ENCODE results near the gene SUPT3H.

SUPT3H gene

DNA sequence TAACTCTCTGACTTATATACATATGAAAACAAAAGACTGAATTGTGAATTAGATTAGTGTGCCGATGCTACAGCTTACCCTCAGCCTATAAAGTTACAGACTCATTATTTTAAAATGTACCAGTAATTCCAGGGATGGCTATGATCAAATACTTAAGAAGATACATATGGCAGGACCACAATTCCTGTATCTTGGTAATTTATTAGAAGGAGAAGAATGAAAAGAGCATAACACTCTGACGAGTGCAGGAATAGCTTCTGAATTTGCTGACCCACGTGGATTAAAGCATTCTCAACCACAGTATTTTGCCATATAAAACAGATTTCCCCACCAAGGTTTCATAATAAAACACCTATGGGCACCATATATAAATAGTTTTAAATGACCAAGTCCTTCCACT, 418.1 kb downstream of the SUPT3H start:
- no peak overlapping the region for H3K9ac ChIP-seq (ENCODE audit: low read length in 2 of 2)
- no peaks in the 10 kb centered on the region for H3K27me3 ChIP-seq (ENCODE audit: control insufficient read depth in 1 of 2, insufficient read depth in 2 of 2, low read length in 2 of 2)

DNA sequence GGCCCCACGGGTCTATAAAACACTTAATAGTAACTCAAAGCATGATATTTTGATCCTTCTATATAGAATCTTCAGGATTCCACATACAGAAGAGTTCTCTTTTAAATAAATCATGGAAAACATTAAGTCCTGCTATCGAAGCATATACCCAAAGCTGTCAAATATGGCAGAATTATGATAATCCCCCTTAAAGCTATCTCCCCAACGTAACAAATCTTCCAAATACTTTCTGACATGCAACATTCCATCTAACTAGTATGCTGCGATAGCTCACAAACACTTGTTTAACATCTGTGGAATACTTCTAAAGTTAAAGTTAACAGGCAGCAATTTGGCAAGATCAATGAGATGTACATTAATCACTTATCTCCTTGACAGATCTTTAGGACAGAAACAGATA, 420.6 kb downstream of the SUPT3H start:
- Histone ChIP-seq H3K4me1 (ENCODE audit: control insufficient read depth, insufficient read depth, low read length) (no peaks in the 10 kb centered on the region), H3K9ac (ENCODE audit: low read length in 2 of 2) (no peak overlapping the region), H3K36me3 (ENCODE audit: control insufficient read depth in 2 of 2, insufficient read depth in 2 of 2, low read length in 2 of 2) (no peaks in the 10 kb centered on the region), H3K4me3 (ENCODE audit: low read length in 2 of 2) (no peak overlapping the region), H3K27me3 (ENCODE audit: control insufficient read depth in 1 of 2, insufficient read depth in 2 of 2, low read length in 2 of 2) (no peaks in the 10 kb centered on the region), H3K9me3 (ENCODE audit: control insufficient read depth in 2 of 2, low read length in 2 of 2) (no peaks in the 10 kb centered on the region), H3K27ac (ENCODE audit: low read length) (no peak overlapping the region)

More for the DNA sequence above, 418.1 kb downstream of the SUPT3H start:
- H3K27ac ChIP-seq (ENCODE audit: low read length) = no peak overlapping the region
- H3K4me3 ChIP-seq (ENCODE audit: low read length in 2 of 2) = no peak overlapping the region
- no peaks in the 10 kb centered on the region for H3K36me3 ChIP-seq (ENCODE audit: control insufficient read depth in 2 of 2, insufficient read depth in 2 of 2, low read length in 2 of 2)
- no peaks in the 10 kb centered on the region for H3K9me3 ChIP-seq (ENCODE audit: control insufficient read depth in 2 of 2, low read length in 2 of 2)
- H3K4me1 ChIP-seq (ENCODE audit: control insufficient read depth, insufficient read depth, low read length) = no peaks in the 10 kb centered on the region

DNA sequence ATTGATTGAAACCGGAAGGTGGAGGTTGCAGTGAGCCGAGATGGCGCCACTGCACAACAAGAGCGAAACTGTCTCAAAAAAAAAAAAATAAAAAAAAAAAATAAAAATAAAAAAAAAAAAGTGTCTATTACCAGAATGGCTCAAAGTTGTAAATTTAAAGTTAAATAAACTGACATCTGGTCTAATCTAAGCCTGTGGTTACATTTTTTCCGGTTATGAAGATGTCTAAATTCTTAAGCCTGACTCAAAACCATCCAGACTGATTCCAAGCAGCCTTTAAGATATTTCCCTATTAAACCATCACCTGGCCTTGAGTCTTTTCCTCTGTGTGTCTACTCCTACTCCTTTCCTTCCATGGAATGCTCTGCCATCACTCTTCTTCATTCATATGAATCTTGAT, 421.3 kb downstream of the SUPT3H start:
- no peaks in the 10 kb centered on the region for H3K4me1 ChIP-seq (ENCODE audit: control insufficient read depth, insufficient read depth, low read length)
- no peaks in the 10 kb centered on the region for H3K9me3 ChIP-seq (ENCODE audit: control insufficient read depth in 2 of 2, low read length in 2 of 2)
- H3K36me3 ChIP-seq (ENCODE audit: control insufficient read depth in 2 of 2, insufficient read depth in 2 of 2, low read length in 2 of 2) = peaks cover 0 to 2% of the 10 kb centered on the region in 2 donors
- no peak overlapping the region for H3K9ac ChIP-seq (ENCODE audit: low read length in 2 of 2)
- H3K27ac ChIP-seq (ENCODE audit: low read length) = no peak overlapping the region
- no peak overlapping the region for H3K4me3 ChIP-seq (ENCODE audit: low read length in 2 of 2)
- H3K27me3 ChIP-seq (ENCODE audit: control insufficient read depth in 1 of 2, insufficient read depth in 2 of 2, low read length in 2 of 2) = no peaks in the 10 kb centered on the region

DNA sequence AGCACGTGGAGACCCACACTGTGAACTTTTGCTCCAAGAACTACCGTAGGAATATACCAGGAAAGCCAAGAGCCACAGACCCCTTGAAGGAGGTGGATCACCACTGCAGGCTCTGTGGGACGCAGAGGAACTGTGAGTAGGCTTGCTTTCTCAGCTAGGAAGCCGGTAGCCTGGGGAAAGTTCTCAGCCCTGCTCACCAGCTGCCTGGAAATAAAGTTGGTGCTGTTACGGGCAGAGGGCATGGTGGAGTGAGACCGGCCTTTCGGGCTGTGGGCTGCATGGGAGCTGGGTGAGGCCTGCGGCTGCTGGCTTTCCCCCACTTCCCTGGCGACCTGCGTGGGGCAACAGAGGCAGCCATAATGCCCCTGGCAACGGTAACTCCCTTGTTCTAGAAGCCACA, 422.6 kb downstream of the SUPT3H start:
- Histone ChIP-seq H3K4me1 (ENCODE audit: control insufficient read depth, insufficient read depth, low read length) (no peaks in the 10 kb centered on the region), H3K36me3 (ENCODE audit: control insufficient read depth in 2 of 2, insufficient read depth in 2 of 2, low read length in 2 of 2) (peaks cover 0 to 5% of the 10 kb centered on the region in 2 donors), H3K9ac (ENCODE audit: low read length in 2 of 2) (no peak overlapping the region), H3K27ac (ENCODE audit: low read length) (no peak overlapping the region), H3K9me3 (ENCODE audit: control insufficient read depth in 2 of 2, low read length in 2 of 2) (no peaks in the 10 kb centered on the region), H3K27me3 (ENCODE audit: control insufficient read depth in 1 of 2, insufficient read depth in 2 of 2, low read length in 2 of 2) (no peaks in the 10 kb centered on the region), H3K4me3 (ENCODE audit: low read length in 2 of 2) (no peak overlapping the region)

DNA sequence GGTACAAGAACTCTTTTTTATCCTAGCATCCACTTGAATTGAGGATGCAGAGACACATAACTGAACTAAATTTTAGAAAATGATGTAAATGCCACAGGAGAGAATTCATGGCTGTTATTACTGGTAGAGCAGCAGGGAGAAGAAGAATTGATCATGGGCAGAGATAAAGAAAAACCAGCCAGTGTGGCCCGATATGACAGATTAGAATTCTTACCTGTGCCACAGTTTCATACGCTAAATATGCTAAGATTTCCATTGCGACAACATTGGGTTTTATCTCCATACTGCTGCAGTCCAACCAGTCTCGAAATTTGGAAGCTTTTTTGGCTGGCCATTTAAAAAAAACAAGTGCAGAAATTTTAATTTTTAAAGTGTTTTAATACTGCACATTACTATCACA, 423.5 kb downstream of the SUPT3H start:
- Histone ChIP-seq H3K4me3 (ENCODE audit: low read length in 2 of 2) (no peak overlapping the region), H3K9ac (ENCODE audit: low read length in 2 of 2) (no peak overlapping the region), H3K36me3 (ENCODE audit: control insufficient read depth in 2 of 2, insufficient read depth in 2 of 2, low read length in 2 of 2) (peaks cover 0 to 5% of the 10 kb centered on the region in 2 donors)

DNA sequence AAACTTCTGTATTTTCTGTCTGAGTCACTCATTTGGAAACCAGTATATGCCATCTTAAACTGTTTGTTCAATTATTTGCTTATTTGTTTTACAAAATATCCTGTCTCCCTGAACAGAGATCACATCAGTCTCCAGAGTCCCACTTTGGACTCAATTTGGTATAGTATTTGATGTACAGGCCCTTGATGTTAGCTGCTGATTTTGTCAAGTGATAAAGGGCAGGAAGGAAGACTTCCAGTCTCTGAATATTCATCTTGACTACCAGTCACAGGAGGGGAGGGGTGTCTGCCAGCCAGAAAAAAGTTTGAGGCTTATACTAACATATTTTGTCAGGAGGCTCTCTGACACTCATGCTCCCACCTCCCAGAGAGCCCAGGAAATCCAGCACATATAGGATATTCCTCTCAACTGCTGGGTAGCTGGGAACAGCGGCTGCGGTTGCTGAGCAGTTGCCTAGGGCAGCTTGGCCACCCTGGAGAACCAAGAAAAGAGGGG, 426.4 kb downstream of the SUPT3H start:
- no peaks in the 10 kb centered on the region for H3K27me3 ChIP-seq (ENCODE audit: control insufficient read depth in 1 of 2, insufficient read depth in 2 of 2, low read length in 2 of 2)
- H3K9ac ChIP-seq (ENCODE audit: low read length in 2 of 2) = no peak overlapping the region

More for the DNA sequence above, 423.5 kb downstream of the SUPT3H start:
- no peak overlapping the region for H3K27ac ChIP-seq (ENCODE audit: low read length)
- no peaks in the 10 kb centered on the region for H3K4me1 ChIP-seq (ENCODE audit: control insufficient read depth, insufficient read depth, low read length)
- no peaks in the 10 kb centered on the region for H3K27me3 ChIP-seq (ENCODE audit: control insufficient read depth in 1 of 2, insufficient read depth in 2 of 2, low read length in 2 of 2)
- peaks cover 0 to 8% of the 10 kb centered on the region in 2 donors for H3K9me3 ChIP-seq (ENCODE audit: control insufficient read depth in 2 of 2, low read length in 2 of 2)

DNA sequence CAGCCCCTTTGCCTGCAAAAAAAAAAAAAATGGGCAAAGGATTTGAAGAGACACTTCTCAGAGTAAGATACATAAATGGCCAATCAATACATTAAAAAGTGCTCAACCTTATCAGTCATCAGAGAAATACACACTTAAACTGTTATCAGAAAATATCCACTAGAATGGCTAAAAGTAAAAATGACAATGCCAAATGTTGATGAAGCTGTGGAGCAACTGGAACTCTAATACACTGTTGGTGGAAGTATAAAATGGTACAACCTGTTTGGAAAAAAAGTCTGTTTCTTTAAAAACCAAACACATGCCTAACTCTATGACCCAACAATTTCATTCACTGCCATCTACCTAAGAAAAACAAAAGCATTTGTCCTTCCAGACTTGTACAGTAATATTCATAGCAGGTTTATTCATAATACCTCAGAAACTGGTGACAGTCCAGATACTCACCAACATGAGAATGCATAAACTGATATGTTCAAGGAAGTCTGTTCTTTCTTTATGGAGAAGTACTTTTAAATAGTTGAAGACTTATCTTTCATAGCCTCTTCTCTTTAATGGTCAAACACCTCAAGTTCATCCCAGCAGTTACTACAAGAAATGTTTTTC, 428.0 kb downstream of the SUPT3H start:
- Histone ChIP-seq H3K27me3 (ENCODE audit: control insufficient read depth in 1 of 2, insufficient read depth in 2 of 2, low read length in 2 of 2) (no peaks in the 10 kb centered on the region), H3K9me3 (ENCODE audit: control insufficient read depth in 2 of 2, low read length in 2 of 2) (peaks cover 0 to 13% of the 10 kb centered on the region in 2 donors), H3K4me1 (ENCODE audit: control insufficient read depth, insufficient read depth, low read length) (no peaks in the 10 kb centered on the region), H3K9ac (ENCODE audit: low read length in 2 of 2) (no peak overlapping the region), H3K27ac (ENCODE audit: low read length) (no peak overlapping the region), H3K36me3 (ENCODE audit: control insufficient read depth in 2 of 2, insufficient read depth in 2 of 2, low read length in 2 of 2) (peaks cover 0 to 5% of the 10 kb centered on the region in 2 donors), H3K4me3 (ENCODE audit: low read length in 2 of 2) (no peak overlapping the region)

More for the DNA sequence above, 426.4 kb downstream of the SUPT3H start:
- Histone ChIP-seq H3K9me3 (ENCODE audit: control insufficient read depth in 2 of 2, low read length in 2 of 2) (peaks cover 0 to 13% of the 10 kb centered on the region in 2 donors), H3K27ac (ENCODE audit: low read length) (no peak overlapping the region), H3K4me1 (ENCODE audit: control insufficient read depth, insufficient read depth, low read length) (no peaks in the 10 kb centered on the region), H3K4me3 (ENCODE audit: low read length in 2 of 2) (no peak overlapping the region), H3K36me3 (ENCODE audit: control insufficient read depth in 2 of 2, insufficient read depth in 2 of 2, low read length in 2 of 2) (peaks cover 0 to 5% of the 10 kb centered on the region in 2 donors)

DNA sequence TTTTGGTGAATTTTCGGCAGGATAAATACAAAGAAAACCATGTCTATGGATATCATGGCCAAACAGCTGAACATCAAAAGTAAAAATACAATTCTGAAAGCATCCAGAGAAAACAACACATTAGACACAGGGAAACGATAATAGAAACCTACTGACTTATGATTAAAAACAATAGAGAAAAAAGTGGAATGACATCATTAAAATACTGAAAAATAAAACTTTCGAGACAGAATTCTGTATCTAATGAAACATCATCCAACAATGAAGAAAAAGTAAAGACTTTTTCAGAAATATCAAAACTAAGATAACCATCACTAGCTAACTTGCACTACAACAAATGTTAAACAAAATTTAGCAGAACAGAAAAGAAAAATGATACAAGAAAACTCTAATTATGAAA, 434.2 kb downstream of the SUPT3H start:
- peaks cover 0 to 2% of the 10 kb centered on the region in 2 donors for H3K9me3 ChIP-seq (ENCODE audit: control insufficient read depth in 2 of 2, low read length in 2 of 2)
- no peaks in the 10 kb centered on the region for H3K27me3 ChIP-seq (ENCODE audit: control insufficient read depth in 1 of 2, insufficient read depth in 2 of 2, low read length in 2 of 2)
- H3K27ac ChIP-seq (ENCODE audit: low read length) = no peak overlapping the region
- no peaks in the 10 kb centered on the region for H3K36me3 ChIP-seq (ENCODE audit: control insufficient read depth in 2 of 2, insufficient read depth in 2 of 2, low read length in 2 of 2)
- no peaks in the 10 kb centered on the region for H3K4me1 ChIP-seq (ENCODE audit: control insufficient read depth, insufficient read depth, low read length)
- H3K9ac ChIP-seq (ENCODE audit: low read length in 2 of 2) = no peak overlapping the region
- H3K4me3 ChIP-seq (ENCODE audit: low read length in 2 of 2) = no peak overlapping the region

DNA sequence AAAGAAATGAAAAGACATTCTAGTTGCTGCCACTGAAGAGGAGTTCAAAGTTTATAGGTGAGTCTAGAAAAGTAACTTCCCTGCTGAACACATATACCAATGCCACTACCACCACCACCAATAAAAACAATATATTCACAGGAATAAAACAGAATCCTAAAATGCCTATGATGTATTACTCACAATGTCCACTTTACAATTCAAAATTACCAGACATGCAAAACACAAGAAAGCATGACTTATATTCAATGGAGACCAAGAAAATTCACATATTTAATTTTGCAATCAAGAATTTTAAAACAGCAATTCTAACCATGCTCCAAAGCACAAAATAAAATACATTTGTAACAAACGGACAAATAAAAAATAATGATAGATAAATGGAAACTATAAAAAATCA, 434.9 kb downstream of the SUPT3H start:
- H3K27ac ChIP-seq (ENCODE audit: low read length) = no peak overlapping the region
- no peaks in the 10 kb centered on the region for H3K27me3 ChIP-seq (ENCODE audit: control insufficient read depth in 1 of 2, insufficient read depth in 2 of 2, low read length in 2 of 2)
- no peak overlapping the region for H3K9ac ChIP-seq (ENCODE audit: low read length in 2 of 2)
- no peaks in the 10 kb centered on the region for H3K4me1 ChIP-seq (ENCODE audit: control insufficient read depth, insufficient read depth, low read length)
- no peak overlapping the region for H3K4me3 ChIP-seq (ENCODE audit: low read length in 2 of 2)
- H3K36me3 ChIP-seq (ENCODE audit: control insufficient read depth in 2 of 2, insufficient read depth in 2 of 2, low read length in 2 of 2) = no peaks in the 10 kb centered on the region
- peaks cover 0 to 2% of the 10 kb centered on the region in 2 donors for H3K9me3 ChIP-seq (ENCODE audit: control insufficient read depth in 2 of 2, low read length in 2 of 2)

DNA sequence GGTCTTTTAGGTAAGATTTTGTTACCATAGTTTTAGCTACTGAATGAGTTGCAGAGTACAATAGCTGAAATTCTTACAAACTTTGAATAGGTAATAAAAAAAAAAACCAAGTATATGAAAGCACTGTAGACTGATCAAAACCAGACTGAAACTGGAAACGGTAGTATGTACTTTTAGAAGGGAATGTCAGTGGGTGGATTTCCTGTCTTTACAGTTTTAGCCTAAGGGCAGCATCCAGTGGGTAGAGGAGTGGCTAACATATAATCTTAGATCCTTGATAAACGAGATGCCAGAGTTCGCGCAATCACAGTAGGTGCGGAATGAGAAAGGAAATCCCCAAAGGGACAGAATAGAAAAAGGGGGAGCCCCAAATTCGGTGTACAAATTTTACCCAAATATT, 435.5 kb downstream of the SUPT3H start:
- no peaks in the 10 kb centered on the region for H3K27me3 ChIP-seq (ENCODE audit: control insufficient read depth in 1 of 2, insufficient read depth in 2 of 2, low read length in 2 of 2)
- H3K27ac ChIP-seq (ENCODE audit: low read length) = no peak overlapping the region
- H3K4me1 ChIP-seq (ENCODE audit: control insufficient read depth, insufficient read depth, low read length) = no peaks in the 10 kb centered on the region
- no peak overlapping the region for H3K4me3 ChIP-seq (ENCODE audit: low read length in 2 of 2)
- H3K9ac ChIP-seq (ENCODE audit: low read length in 2 of 2) = no peak overlapping the region
- H3K36me3 ChIP-seq (ENCODE audit: control insufficient read depth in 2 of 2, insufficient read depth in 2 of 2, low read length in 2 of 2) = no peaks in the 10 kb centered on the region
- H3K9me3 ChIP-seq (ENCODE audit: control insufficient read depth in 2 of 2, low read length in 2 of 2) = peaks cover 0 to 2% of the 10 kb centered on the region in 2 donors

DNA sequence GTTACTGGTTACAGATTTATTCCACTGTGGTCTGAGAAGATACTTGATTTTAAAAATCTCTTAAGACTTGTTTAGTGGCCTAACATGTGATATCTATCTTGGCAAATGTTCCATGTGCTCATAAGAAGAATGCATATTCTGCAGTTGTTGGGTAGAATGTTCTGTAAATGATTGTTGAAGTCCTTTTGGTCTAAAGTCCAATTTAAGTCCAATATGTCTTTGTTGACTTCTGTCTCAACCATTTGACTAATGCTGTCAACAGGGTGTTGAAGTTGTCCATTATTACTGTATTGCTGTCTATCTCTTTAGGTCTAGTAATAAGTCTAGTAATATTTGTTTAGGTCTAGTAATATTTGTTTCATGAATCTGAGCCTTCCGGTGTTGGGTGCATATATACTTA, 437.4 kb downstream of the SUPT3H start:
- Histone ChIP-seq H3K36me3 (ENCODE audit: control insufficient read depth in 2 of 2, insufficient read depth in 2 of 2, low read length in 2 of 2) (no peaks in the 10 kb centered on the region), H3K9ac (ENCODE audit: low read length in 2 of 2) (no peak overlapping the region), H3K4me3 (ENCODE audit: low read length in 2 of 2) (no peak overlapping the region), H3K27ac (ENCODE audit: low read length) (no peak overlapping the region), H3K27me3 (ENCODE audit: control insufficient read depth in 1 of 2, insufficient read depth in 2 of 2, low read length in 2 of 2) (no peaks in the 10 kb centered on the region), H3K9me3 (ENCODE audit: control insufficient read depth in 2 of 2, low read length in 2 of 2) (no peaks in the 10 kb centered on the region), H3K4me1 (ENCODE audit: control insufficient read depth, insufficient read depth, low read length) (no peaks in the 10 kb centered on the region)
